ENCODE results near the gene FBXL17.

Gene FBXL17

GRCh38 chr5:107831612-107832395 lies 550.1 kb downstream of the FBXL17 start:
- no peak for DNase-seq (ENCODE audit: low read depth in 2 of 2)
- TF ChIP-seq CTCF (IDR thresholded peaks at IDR 0.05; ENCODE audit: low read depth, low read length) = no peak
- no peak overlapping the region for H3K4me3 ChIP-seq (replicated peaks in 1 of 2; ENCODE audit: low read depth in 2 of 2, low read length in 2 of 2)

- TF ChIP-seq CTCF (IDR thresholded peaks at IDR 0.05; ENCODE audit: low read depth, low read length) = no peak
- DNase-seq (ENCODE audit: low read depth in 2 of 2) = no peak
- H3K4me3 ChIP-seq (replicated peaks in 1 of 2; ENCODE audit: low read depth in 2 of 2, low read length in 2 of 2) = no peak overlapping the region
Observed at GRCh38 chr5:107830750-107831149, 551.1 kb downstream of the FBXL17 start.

GRCh38 chr5:107826311-107827000 lies 555.4 kb downstream of the FBXL17 start:
- TF ChIP-seq CTCF (IDR thresholded peaks at IDR 0.05; ENCODE audit: low read depth, low read length) = no peak
- no peak overlapping the region for H3K4me3 ChIP-seq (replicated peaks in 1 of 2; ENCODE audit: low read depth in 2 of 2, low read length in 2 of 2)
- DNase-seq (ENCODE audit: low read depth in 2 of 2) = no peak

- no peak for DNase-seq (ENCODE audit: low read depth in 2 of 2)
- TF ChIP-seq CTCF (IDR thresholded peaks at IDR 0.05; ENCODE audit: low read depth, low read length) = no peak
- no peak overlapping the region for H3K4me3 ChIP-seq (replicated peaks in 1 of 2; ENCODE audit: low read depth in 2 of 2, low read length in 2 of 2)
Observed at GRCh38 chr5:107824821-107825220, 557.1 kb downstream of the FBXL17 start.

GRCh38 chr5:107821288-107821687 lies 560.6 kb downstream of the FBXL17 start:
- TF ChIP-seq CTCF (IDR thresholded peaks at IDR 0.05; ENCODE audit: low read depth, low read length) = no peak
- no peak overlapping the region for H3K4me3 ChIP-seq (replicated peaks in 1 of 2; ENCODE audit: low read depth in 2 of 2, low read length in 2 of 2)

DNA sequence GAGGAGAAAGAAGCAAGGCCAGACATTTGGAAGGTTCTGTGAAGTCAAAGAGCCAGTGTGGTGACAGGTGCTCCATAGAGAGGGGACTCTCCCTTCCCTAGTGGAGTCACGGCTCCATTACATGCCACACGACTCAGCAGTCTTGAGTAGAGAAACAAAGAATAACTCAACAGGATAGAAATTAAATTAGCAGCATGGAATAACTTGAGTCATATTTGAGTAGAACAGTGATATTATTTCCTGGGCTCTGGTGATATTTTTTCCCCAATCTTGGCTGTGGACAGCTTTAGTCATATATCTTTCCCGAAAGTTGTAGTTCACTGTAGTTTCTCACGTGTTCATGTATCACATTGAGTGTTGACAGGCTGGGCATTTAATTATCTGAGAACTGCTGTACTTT lies 561.5 kb downstream of the FBXL17 start:
- TF ChIP-seq CTCF (IDR thresholded peaks at IDR 0.05; ENCODE audit: low read depth, low read length) = no peak
- peak in 1 of 2 donors; percentile 2 for DNase-seq (ENCODE audit: low read depth in 2 of 2)
- no peak overlapping the region for H3K4me3 ChIP-seq (replicated peaks in 1 of 2; ENCODE audit: low read depth in 2 of 2, low read length in 2 of 2)

More at GRCh38 chr5:107821288-107821687, 560.6 kb downstream of the FBXL17 start:
- no peak for DNase-seq (ENCODE audit: low read depth in 2 of 2)

Data from cardiac fibroblast (primary cell).